H1 (cell line): ENCODE results near the gene CASP3. TPM values are rescaled to one million over a fixed set of nuclear protein-coding genes. Genes with fewer than 3 reads are reported as not detected.

Source experiments
- polyA plus RNA-seq, 7 experiments: library from polyadenylated mRNA; depleted of rRNA in 3 of 7; stranded (reverse) in 5 of 7; unstranded in 2 of 7; fragments of >200 nt in 5 of 7; fragments of 200-250 nt in 2 of 7; gene quantifications; 1 replicate in 5 of 7; 2 replicates in 1 of 7; 4 replicates in 1 of 7; pipeline versions ENCODE4 v1.2.1 to v1.2.3, GENCODE V29; 2011 to 2013; ENCODE audit warnings: missing spikeins in 2 of 7, mixed read lengths in 2 of 7
- total RNA-seq: library from RNA; stranded (reverse); fragmentation: NEBNext Ultra II Directional; extraction: Animal tissue kit (Norgen Biotek cat#: 25700); gene quantifications from 2 replicates; pipeline ENCODE4 v1.2.1, GENCODE V29; 2021
- TF ChIP-seq, protein P1 (sequence below): fragments of 300-600 bp; sonication (generic); IDR thresholded peaks from 2 replicates; pipeline ENCODE4 v1.7.1; 2012; ENCODE audit warnings: low read length, moderate library complexity, mild to moderate bottlenecking, inconsistent platforms; ENCODE audit not compliant: insufficient replicate concordance

Gene CASP3
- total and polyA plus RNA-seq, 2 of the 8 experiments (the other 6 are each of a cell fraction or from before 2014, with no cell fraction given): 27.8 to 82.5 TPM

GRCh38 chr4:184693056-184693455, 43.8 kb upstream of the CASP3 start (continued):
- TF ChIP-seq, protein P1, sequence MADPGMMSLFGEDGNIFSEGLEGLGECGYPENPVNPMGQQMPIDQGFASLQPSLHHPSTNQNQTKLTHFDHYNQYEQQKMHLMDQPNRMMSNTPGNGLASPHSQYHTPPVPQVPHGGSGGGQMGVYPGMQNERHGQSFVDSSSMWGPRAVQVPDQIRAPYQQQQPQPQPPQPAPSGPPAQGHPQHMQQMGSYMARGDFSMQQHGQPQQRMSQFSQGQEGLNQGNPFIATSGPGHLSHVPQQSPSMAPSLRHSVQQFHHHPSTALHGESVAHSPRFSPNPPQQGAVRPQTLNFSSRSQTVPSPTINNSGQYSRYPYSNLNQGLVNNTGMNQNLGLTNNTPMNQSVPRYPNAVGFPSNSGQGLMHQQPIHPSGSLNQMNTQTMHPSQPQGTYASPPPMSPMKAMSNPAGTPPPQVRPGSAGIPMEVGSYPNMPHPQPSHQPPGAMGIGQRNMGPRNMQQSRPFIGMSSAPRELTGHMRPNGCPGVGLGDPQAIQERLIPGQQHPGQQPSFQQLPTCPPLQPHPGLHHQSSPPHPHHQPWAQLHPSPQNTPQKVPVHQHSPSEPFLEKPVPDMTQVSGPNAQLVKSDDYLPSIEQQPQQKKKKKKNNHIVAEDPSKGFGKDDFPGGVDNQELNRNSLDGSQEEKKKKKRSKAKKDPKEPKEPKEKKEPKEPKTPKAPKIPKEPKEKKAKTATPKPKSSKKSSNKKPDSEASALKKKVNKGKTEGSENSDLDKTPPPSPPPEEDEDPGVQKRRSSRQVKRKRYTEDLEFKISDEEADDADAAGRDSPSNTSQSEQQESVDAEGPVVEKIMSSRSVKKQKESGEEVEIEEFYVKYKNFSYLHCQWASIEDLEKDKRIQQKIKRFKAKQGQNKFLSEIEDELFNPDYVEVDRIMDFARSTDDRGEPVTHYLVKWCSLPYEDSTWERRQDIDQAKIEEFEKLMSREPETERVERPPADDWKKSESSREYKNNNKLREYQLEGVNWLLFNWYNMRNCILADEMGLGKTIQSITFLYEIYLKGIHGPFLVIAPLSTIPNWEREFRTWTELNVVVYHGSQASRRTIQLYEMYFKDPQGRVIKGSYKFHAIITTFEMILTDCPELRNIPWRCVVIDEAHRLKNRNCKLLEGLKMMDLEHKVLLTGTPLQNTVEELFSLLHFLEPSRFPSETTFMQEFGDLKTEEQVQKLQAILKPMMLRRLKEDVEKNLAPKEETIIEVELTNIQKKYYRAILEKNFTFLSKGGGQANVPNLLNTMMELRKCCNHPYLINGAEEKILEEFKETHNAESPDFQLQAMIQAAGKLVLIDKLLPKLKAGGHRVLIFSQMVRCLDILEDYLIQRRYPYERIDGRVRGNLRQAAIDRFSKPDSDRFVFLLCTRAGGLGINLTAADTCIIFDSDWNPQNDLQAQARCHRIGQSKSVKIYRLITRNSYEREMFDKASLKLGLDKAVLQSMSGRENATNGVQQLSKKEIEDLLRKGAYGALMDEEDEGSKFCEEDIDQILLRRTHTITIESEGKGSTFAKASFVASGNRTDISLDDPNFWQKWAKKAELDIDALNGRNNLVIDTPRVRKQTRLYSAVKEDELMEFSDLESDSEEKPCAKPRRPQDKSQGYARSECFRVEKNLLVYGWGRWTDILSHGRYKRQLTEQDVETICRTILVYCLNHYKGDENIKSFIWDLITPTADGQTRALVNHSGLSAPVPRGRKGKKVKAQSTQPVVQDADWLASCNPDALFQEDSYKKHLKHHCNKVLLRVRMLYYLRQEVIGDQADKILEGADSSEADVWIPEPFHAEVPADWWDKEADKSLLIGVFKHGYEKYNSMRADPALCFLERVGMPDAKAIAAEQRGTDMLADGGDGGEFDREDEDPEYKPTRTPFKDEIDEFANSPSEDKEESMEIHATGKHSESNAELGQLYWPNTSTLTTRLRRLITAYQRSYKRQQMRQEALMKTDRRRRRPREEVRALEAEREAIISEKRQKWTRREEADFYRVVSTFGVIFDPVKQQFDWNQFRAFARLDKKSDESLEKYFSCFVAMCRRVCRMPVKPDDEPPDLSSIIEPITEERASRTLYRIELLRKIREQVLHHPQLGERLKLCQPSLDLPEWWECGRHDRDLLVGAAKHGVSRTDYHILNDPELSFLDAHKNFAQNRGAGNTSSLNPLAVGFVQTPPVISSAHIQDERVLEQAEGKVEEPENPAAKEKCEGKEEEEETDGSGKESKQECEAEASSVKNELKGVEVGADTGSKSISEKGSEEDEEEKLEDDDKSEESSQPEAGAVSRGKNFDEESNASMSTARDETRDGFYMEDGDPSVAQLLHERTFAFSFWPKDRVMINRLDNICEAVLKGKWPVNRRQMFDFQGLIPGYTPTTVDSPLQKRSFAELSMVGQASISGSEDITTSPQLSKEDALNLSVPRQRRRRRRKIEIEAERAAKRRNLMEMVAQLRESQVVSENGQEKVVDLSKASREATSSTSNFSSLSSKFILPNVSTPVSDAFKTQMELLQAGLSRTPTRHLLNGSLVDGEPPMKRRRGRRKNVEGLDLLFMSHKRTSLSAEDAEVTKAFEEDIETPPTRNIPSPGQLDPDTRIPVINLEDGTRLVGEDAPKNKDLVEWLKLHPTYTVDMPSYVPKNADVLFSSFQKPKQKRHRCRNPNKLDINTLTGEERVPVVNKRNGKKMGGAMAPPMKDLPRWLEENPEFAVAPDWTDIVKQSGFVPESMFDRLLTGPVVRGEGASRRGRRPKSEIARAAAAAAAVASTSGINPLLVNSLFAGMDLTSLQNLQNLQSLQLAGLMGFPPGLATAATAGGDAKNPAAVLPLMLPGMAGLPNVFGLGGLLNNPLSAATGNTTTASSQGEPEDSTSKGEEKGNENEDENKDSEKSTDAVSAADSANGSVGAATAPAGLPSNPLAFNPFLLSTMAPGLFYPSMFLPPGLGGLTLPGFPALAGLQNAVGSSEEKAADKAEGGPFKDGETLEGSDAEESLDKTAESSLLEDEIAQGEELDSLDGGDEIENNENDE: no peak
